HG02642 (cell line): Measurements from ENCODE around the gene EPN3.

Source experiments
- ATAC-seq: cut with Tn5 transposase; IDR thresholded peaks from one replicate; pipeline ENCODE4 v1.9.1; 2021; ENCODE audit warnings: mild to moderate bottlenecking; ENCODE audit not compliant: unreplicated experiment, poor library complexity

EPN3 gene

GRCh38 chr17:50583641-50584040 is 51.1 kb downstream of the EPN3 start:
- no peak for ATAC-seq

DNA sequence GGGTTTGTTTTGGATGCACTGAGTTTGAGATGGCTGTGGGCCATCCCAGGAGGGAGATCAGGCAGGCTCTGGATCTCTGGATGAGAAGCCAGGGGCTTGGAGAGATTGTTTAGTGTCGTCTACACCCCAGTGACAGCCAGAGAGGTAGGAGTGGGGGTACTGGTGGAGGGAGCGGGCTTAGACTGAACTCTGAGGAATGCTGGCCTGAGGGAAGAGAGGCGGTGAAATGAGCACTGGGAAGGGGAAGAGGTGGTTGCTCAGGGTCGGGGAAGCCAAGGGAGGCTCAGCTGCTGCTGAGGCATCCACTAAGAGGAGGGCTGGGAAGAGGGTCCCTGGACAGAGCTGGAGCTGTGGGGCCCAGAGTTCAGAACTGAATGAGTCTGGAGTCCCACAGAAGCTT is 51.6 kb downstream of the EPN3 start:
- ATAC-seq = no peak

- no peak for ATAC-seq
Measured at GRCh38 chr17:50584749-50585148, 52.2 kb downstream of the EPN3 start.

GRCh38 chr17:50585346-50585745 is 52.8 kb downstream of the EPN3 start:
- no peak for ATAC-seq

DNA sequence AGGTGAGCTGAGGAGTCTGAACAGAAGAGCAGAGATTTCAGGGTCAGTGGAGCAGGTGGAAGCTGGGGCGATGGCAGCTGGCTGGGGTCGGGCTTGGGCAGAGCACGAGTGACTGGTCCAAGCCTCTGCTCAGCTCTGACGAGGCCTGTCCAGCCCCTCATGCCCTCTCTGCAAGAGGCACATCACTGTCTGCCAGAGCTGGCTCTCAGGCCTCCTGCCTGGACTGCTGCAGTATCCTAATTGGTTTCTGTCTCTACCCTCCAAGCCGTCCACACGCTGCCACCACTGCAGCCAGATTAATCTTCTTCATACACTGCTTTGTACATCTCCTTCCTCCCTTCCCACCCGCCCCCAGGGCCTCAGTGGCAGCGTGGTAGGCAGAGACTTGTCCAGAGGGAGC is 53.4 kb downstream of the EPN3 start:
- ATAC-seq = no peak

DNA sequence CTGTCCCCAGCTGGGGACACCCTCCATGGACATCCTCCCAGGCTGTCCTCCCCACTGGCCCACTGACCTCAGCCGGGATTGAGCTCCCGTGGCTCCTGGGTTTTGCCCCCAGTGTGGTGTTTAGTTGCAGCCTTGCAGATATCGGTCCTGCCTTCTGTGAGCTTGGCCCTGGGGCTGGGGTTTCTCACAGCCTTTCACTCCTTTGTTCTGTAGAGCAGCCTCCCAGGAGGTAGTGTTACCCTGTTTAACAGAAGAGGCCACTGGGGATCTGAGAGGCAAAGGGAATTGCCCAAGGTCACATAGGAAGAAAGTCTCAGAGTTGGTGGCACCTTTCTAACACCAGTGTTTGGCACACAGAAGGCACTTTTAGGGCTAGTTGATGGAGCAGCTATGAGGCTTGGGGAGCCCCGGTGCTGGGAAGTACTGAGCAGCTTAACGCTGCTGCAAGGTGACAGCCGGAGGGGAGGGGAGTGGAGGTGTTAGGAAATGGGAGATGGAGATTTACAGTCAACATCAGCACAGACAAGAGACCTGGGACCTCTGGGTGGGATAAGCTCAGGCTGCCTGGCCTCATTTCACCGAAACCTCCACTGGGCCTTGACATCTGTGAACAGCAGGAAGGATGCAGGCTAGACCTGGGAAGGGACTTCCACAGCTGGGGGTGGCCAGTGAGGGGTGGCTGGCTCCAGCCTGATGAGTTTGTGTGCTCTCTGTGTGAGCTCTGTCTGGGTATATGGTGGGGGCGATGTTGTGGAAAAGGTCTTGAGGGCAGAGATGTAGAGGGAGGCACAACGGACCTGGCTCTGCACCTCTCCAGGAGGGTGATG is 54.1 kb downstream of the EPN3 start:
- ATAC-seq = no peak

DNA sequence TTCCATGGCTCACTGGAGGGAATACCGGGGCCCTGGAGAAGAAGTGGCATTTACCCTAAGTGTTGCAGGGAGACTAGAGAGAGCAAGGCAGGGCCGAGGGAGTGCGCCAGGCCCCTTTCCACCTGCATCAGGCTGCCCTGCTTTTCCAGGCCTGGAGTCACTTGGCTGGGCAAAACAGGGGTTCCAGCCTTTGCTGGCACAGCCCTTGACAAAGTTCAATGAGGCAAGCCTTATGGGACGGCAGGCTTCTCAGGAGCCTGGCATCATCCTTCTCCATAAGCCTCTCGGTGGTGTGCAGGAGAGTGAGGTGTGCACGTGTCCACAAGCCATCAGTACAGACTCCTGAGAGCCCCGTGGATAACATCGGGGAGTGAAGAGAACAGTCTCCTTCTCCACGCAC is 55.0 kb downstream of the EPN3 start:
- no peak for ATAC-seq

DNA sequence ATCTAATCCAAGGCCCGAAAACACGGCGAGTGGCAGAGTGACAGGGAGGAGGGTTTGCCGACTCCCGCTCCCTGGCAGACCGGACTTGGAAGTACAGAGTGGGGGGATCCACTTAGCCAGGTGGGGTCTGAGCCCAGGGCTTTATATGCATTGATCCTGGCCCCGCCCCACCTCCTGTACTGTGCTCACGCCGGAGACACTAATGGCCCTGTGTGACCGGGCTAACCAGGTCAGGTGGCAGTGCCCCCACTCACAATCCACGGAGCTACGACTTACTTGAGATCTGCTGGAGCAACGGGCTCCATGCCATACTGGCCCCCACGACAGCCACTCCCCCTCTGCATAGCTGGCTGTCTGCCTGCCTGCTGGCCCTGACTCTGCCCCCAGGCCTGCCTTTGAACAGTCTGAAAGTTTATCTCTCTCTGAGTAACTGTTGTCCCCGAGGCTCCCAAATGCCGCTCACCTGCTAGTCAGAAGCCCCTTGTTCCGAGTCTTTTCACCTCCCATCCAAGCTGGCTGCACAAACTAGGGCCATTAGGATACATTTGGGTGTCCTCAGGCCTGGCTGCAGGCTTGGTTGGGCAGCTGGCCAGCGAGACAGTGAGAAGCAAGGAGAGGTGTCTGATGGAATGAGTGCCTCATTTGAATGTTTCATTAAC is 56.0 kb downstream of the EPN3 start:
- no peak for ATAC-seq

- ATAC-seq = no peak
Measured at GRCh38 chr17:50589095-50589705, 56.7 kb downstream of the EPN3 start.

DNA sequence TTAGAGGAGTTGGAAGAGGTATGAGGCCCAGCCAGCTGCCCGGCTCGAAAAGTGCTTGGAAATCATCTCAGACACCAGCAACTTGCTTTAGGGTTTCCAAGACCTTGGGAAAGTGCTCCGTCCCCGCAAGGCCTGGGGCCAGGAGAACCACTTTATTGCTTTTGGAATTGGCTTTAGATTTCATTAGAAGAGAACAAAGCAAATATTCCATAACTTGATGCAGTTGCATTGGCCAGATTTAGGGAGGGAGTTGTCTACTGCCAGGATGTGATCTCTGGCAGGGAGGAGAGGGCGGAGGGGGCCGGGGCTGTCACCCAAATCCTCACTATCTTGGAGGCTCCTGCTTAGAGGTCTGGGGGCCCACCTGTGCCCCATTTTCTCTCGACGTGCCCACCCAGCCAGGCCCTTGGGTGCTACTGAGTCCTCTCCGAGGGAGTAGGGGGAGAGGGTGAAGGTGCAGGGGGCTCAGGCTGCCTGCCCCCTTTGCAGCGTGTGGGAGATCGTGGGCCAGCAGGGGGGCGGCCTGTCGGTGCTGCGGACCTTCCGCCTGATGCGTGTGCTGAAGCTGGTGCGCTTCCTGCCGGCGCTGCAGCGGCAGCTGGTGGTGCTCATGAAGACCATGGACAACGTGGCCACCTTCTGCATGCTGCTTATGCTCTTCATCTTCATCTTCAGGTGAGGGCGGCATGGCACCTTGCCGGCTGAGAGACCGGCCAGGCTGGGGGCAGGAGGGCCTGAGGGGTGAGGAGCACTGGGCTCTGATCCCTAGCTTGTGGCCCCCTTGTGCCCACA is 58.6 kb downstream of the EPN3 start:
- no peak for ATAC-seq

- no peak for ATAC-seq
Measured at GRCh38 chr17:50593321-50593720, 60.8 kb downstream of the EPN3 start.
